ENCODE results near the gene SPATA13.

Gene SPATA13

GRCh38 chr13:24275041-24275440, 114.5 kb downstream of the SPATA13 start:
- DNase-seq (ENCODE audit: extremely low spot score) = no peak
- CTCF ChIA-PET = interaction anchor here (0.7 to 1.5 kb wide), 7 partner anchors 14 to 764 kb away, joined by 3 to 4 read pairs (median 3); no protein-coding TSS in a partner anchor
- TF ChIP-seq CTCF (IDR thresholded peaks at IDR 0.05; ENCODE audit: control extremely low read depth, extremely low read depth, low read depth, missing control alignments) = no peak
- POLR2A ChIA-PET = no interaction called here

- POLR2A ChIA-PET = no interaction called here
- CTCF ChIA-PET = no interaction called here
- DNase-seq (ENCODE audit: extremely low spot score) = no peak
- TF ChIP-seq CTCF (IDR thresholded peaks at IDR 0.05; ENCODE audit: control extremely low read depth, extremely low read depth, low read depth, missing control alignments) = no peak
These were observed 115.8 kb downstream of the SPATA13 start for GRCh38 chr13:24276306-24276705.

- no peak for DNase-seq (ENCODE audit: extremely low spot score)
- CTCF ChIA-PET = no interaction called here
- no peak for TF ChIP-seq CTCF (IDR thresholded peaks at IDR 0.05; ENCODE audit: control extremely low read depth, extremely low read depth, low read depth, missing control alignments)
- POLR2A ChIA-PET = no interaction called here
These were observed 116.3 kb downstream of the SPATA13 start for GRCh38 chr13:24276861-24277260.

- no peak for DNase-seq (ENCODE audit: extremely low spot score)
- no peak for TF ChIP-seq CTCF (IDR thresholded peaks at IDR 0.05; ENCODE audit: control extremely low read depth, extremely low read depth, low read depth, missing control alignments)
- ChIA-PET CTCF (interaction anchor here (0.9 to 1.5 kb wide), 2 partner anchors 14 to 49 kb away, joined by 3 to 4 read pairs; no protein-coding TSS in a partner anchor), POLR2A (no interaction called here)
These were observed 117.2 kb downstream of the SPATA13 start for GRCh38 chr13:24277761-24278160.

- CTCF ChIA-PET = interaction anchor here (0.8 to 3.4 kb wide), 4 partner anchors 10 to 14 kb away, joined by 3 to 14 read pairs (median 4); no protein-coding TSS in a partner anchor
- DNase-seq (ENCODE audit: extremely low spot score) = no peak
- no peak for TF ChIP-seq CTCF (IDR thresholded peaks at IDR 0.05; ENCODE audit: control extremely low read depth, extremely low read depth, low read depth, missing control alignments)
- POLR2A ChIA-PET = no interaction called here
These were observed 119.0 kb downstream of the SPATA13 start for GRCh38 chr13:24279327-24280110.

- ChIA-PET CTCF (interaction anchor here (0.9 to 3.4 kb wide), 3 partner anchors 7 to 10 kb away, joined by 3 to 14 read pairs (median 3); no protein-coding TSS in a partner anchor), POLR2A (no interaction called here)
- DNase-seq (ENCODE audit: extremely low spot score) = peak; percentile 67
- no peak for TF ChIP-seq CTCF (IDR thresholded peaks at IDR 0.05; ENCODE audit: control extremely low read depth, extremely low read depth, low read depth, missing control alignments)
These were observed 120.2 kb downstream of the SPATA13 start for GRCh38 chr13:24280720-24281119.

Data from GM10248 (cell line).